Ovary (tissue), 9 donors: Measurements from ENCODE around the gene SVOP. TPM values are rescaled to one million over a fixed set of nuclear protein-coding genes. Genes with fewer than 3 reads are reported as not detected.

Experiments used
- DNase-seq, 5 donors: peaks; one replicate each; pipeline ENCODE4 v3.0.0-alpha.2; 2019 to 2020
- H3K27ac ChIP-seq, 2 donors: fragments of 200-600 bp; one replicate each; pipeline versions ENCODE4 v1.5.1 to v1.8.0; 2019 to 2022
- H3K27me3 ChIP-seq: fragments of 200-600 bp; one replicate; pipeline ENCODE4 v1.8.0; 2022
- H3K36me3 ChIP-seq: fragments of 200-600 bp; sonication (generic); one replicate; pipeline ENCODE4 v1.5.1; 2019
- H3K4me1 ChIP-seq: one replicate; pipeline ENCODE4 v1.8.1; 2013; ENCODE audit warnings: mild to moderate bottlenecking, moderate library complexity; ENCODE audit not compliant: insufficient read depth
- H3K4me3 ChIP-seq: fragments of 200-600 bp; sonication (generic); one replicate; pipeline ENCODE4 v1.5.1; 2017
- H3K9me3 ChIP-seq, 2 donors: fragments of 200-600 bp in 1 of 2; sonication (generic) in 1 of 2; one replicate each; pipeline versions ENCODE4 v1.5.1 to v1.8.1; 2013 to 2019; ENCODE audit warnings: mild to moderate bottlenecking in 1 of 2, moderate library complexity in 1 of 2
- EP300 ChIP-seq: sonication (generic); formaldehyde crosslinking; IDR thresholded peaks from one replicate; pipeline ENCODE4 v1.6.1; 2017; ENCODE audit warnings: antibody characterized with exemption
- POLR2A ChIP-seq: fragments of 450-650 bp; IDR thresholded peaks from one replicate; pipeline ENCODE4 v1.6.1; 2017; ENCODE audit warnings: antibody characterized with exemption, mild to moderate bottlenecking, moderate library complexity
- WGBS, 3 donors: extraction: QIAGEN DNeasy Blood & Tissue Kit in 1 of 3; methylation state at CpG; one replicate each; pipeline versions ENCODE4 v1.1.5 to v1.1.7; 2013 to 2017; 5-methylcytosine and 5-hydroxymethylcytosine counted together
- intact Hi-C, 4 donors: fragments of 100-400 bp; cut with DNase I; formaldehyde crosslinking; loops; one replicate each; pipeline versions ENCODE4 v1.11.0 to v1.15.1; 2022 to 2023
- polyA plus RNA-seq, 2 donors: library from polyadenylated mRNA; stranded (reverse); fragments of 200-250 nt in 1 of 2; fragments of 350-450 nt in 1 of 2; fragmentation: Illumina TruSeq in 1 of 2; extraction: RNeasy Lipid Tissue Mini Kit (QIAGEN cat#74804) in 1 of 2; gene quantifications; one replicate each; pipeline ENCODE4 v1.2.3, GENCODE V29; 2013 to 2014
- small RNA-seq: library from RNA; depleted of rRNA; stranded (forward); fragments of <200 nt; gene quantifications from one replicate; pipeline ENCODE3, GENCODE V24; 2016
- total RNA-seq, 7 donors: library from RNA; depleted of rRNA in 2 of 7; stranded (reverse); fragments of >200 nt in 2 of 7; fragmentation: NEBNext Ultra II Directional in 3 of 7; extraction: Animal tissue kit (Norgen Biotek cat#: 25700) in 3 of 7; gene quantifications; one replicate each; pipeline versions ENCODE4 v1.1.0 to v1.2.4, GENCODE V29; 2016 to 2023
- TF ChIP-seq, protein P1 (sequence below), 3 donors: fragments of 450-650 bp in 2 of 3; fragments of 200-600 bp in 1 of 3; IDR thresholded peaks; one replicate each; pipeline versions ENCODE4 v1.5.1 to v1.8.0; 2016 to 2022; ENCODE audit warnings: antibody characterized with exemption in 3 of 3, mild to moderate bottlenecking in 1 of 3
- donor health status: DM: no; HTN: no; CAD: no; lungs with moderate emphysema.
- donor health status: DM: no; HTN: no; CAD: no.
- donor health status: Bipolar disorder and iron deficiency.
- donor health status: DM: yes; HTN: yes; CAD: no.
- donor health status: DM: no; HTN: no; CAD: no.
- donor health status: DM: yes; HTN: yes; CAD: no.

SVOP gene
- total and polyA plus RNA-seq, 9 donors = not detected

DNA sequence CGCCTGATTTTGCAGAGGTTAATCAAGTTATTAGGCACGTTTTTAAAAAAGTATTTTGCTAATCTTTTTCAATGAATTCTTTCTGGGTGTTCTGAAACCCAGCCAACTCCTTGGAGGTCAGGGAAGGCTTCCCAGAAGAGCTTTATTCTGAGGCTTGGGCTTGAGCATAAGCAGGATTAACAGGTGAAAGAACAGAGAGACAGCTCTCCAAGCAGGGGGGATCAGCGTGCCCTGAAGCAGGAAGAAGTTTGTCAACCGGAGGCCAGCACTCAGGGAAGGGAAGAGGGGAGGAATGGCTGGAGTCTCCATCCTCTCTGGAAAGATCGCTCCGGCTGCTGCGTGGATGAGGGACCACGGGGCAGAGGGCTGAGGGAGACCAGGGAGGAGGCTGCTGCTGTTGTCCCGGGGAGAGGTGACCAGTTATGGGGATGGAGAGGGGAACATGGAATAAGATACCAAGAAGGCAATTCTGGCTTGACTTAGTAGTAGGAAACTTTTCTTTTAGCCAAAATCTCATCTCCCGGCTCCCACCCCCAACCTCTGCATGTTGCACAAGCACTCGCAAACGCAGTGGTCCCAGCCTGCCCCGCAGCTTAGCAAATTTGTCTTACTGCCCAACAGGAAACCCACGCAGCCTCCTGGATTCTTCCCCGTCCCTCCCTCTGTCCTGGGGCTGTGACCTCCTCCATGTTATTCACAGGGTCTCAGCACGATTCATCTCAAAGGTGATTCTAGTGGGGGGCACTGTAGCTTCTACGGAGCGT is 162.4 kb downstream of the SVOP start:
- Histone ChIP-seq H3K4me3 (peak overlapping the region; percentile 51), H3K27me3 (no peaks in the 10 kb centered on the region), H3K4me1 (peaks cover 3% of the 10 kb centered on the region), H3K9me3 (no peaks in the 10 kb centered on the region), H3K27ac (peak overlapping the region in 1 of 2 donors; percentile 90), H3K36me3 (no peaks in the 10 kb centered on the region)
- WGBS, 3 donors = 2 to 3% (median 3%) methylated on average over 18 of the region's 18 CpGs
- DNase-seq = peak; percentile 34 to 65 (median 58)
- intact Hi-C loops = loop anchor here in 2 of 4 donors (5.0 to 10.0 kb wide), 4 partner anchors 54 to 236 kb away; partner anchors contain the start of genes ALKBH2 (in 1 of the 2), CORO1C (in 1 of the 2) and UNG (in 1 of the 2)
- TF ChIP-seq EP300 = no peak
- TF ChIP-seq, protein P1, sequence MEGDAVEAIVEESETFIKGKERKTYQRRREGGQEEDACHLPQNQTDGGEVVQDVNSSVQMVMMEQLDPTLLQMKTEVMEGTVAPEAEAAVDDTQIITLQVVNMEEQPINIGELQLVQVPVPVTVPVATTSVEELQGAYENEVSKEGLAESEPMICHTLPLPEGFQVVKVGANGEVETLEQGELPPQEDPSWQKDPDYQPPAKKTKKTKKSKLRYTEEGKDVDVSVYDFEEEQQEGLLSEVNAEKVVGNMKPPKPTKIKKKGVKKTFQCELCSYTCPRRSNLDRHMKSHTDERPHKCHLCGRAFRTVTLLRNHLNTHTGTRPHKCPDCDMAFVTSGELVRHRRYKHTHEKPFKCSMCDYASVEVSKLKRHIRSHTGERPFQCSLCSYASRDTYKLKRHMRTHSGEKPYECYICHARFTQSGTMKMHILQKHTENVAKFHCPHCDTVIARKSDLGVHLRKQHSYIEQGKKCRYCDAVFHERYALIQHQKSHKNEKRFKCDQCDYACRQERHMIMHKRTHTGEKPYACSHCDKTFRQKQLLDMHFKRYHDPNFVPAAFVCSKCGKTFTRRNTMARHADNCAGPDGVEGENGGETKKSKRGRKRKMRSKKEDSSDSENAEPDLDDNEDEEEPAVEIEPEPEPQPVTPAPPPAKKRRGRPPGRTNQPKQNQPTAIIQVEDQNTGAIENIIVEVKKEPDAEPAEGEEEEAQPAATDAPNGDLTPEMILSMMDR (IDR thresholded peaks at IDR 0.05) = no peak
- no peak for TF ChIP-seq POLR2A

Small RNA genes within 50 kb of the gene (small RNA-seq; reads per million reads assigned to genes)
- not detected for gene AC190387.1
- not detected for gene RNA5SP372
- gene RNU6-361P = not detected

Other genes starting within 250 kb of the SVOP start
- gene SSH1, start 163.5 kb downstream of the SVOP start, total RNA-seq = 10 to 100 TPM in 6 of 7 donors, 1 to 10 TPM in 1; 8.0 to 38.3 (median 35.1) TPM
- 10 to 100 TPM in 1 of 2 donors, 1 to 10 TPM in 1; 7.3 to 15.4 TPM for gene SSH1, start 163.5 kb downstream of the SVOP start, polyA plus RNA-seq
- gene DAO, start 141.0 kb downstream of the SVOP start, total RNA-seq = not detected
- not detected for gene DAO, start 141.0 kb downstream of the SVOP start, polyA plus RNA-seq
- 10 to 100 TPM; 11.8 to 24.7 (median 21.0) TPM for gene USP30, start 31.5 kb upstream of the SVOP start, total RNA-seq
- gene USP30, start 31.5 kb upstream of the SVOP start, polyA plus RNA-seq = 10 to 100 TPM; 13.0 to 27.1 TPM
- gene ALKBH2, start 72.4 kb upstream of the SVOP start, total RNA-seq = 10 to 100 TPM; 11.3 to 26.4 (median 21.1) TPM
- 10 to 100 TPM; 11.7 to 24.8 TPM for gene ALKBH2, start 72.4 kb upstream of the SVOP start, polyA plus RNA-seq
- 10 to 100 TPM; 13.5 to 25.4 (median 21.5) TPM for gene UNG, start 76.5 kb upstream of the SVOP start, total RNA-seq
- gene UNG, start 76.5 kb upstream of the SVOP start, polyA plus RNA-seq = 10 to 100 TPM; 13.5 to 34.2 TPM
- gene ACACB, start 95.5 kb upstream of the SVOP start, total RNA-seq = 10 to 100 TPM; 27.1 to 56.5 (median 40.9) TPM
- gene ACACB, start 95.5 kb upstream of the SVOP start, polyA plus RNA-seq = 10 to 100 TPM; 20.5 to 23.0 TPM